CD4-positive, alpha-beta memory T cell (primary cell): ENCODE data around the gene PCBP3. TPM values are rescaled to one million over a fixed set of nuclear protein-coding genes. Genes with fewer than 3 reads are reported as not detected.
"Not testable (repeated sequence)": the region's sequence is repeated elsewhere in the genome, so short reads cannot be mapped to it uniquely, and the experiment has no call there.

Source experiments
- CTCF ChIA-PET: fragments of 350-600 bp; sonication (Branson Sonifier 250); formaldehyde crosslinking; loops from one replicate; lab custom pipeline; 2021; ENCODE audit warnings: inconsistent platforms; ENCODE audit not compliant: partially characterized antibody; lab: Charles Lee
- POLR2A ChIA-PET: fragments of 350-600 bp; sonication (Branson Sonifier 250); formaldehyde crosslinking; loops from one replicate; lab custom pipeline; 2021; ENCODE audit not compliant: partially characterized antibody; lab: Charles Lee
- DNase-seq, 5 donors: peaks; one replicate each; pipeline versions ENCODE4 v3.0.0 to v3.0.0-alpha.2; 2020 to 2022; ENCODE audit warnings: mixed read lengths in 1 of 5
- H3K27ac ChIP-seq: one replicate; pipeline ENCODE4 v1.7.0; 2013; ENCODE audit warnings: low read depth, low read length
- H3K27me3 ChIP-seq: 2 replicates; pipeline ENCODE4 v1.7.0; 2013; ENCODE audit warnings: mild to moderate bottlenecking, low read length, moderate library complexity; ENCODE audit not compliant: insufficient read depth
- H3K36me3 ChIP-seq: 2 replicates; pipeline ENCODE4 v1.7.0; 2013; ENCODE audit warnings: mild to moderate bottlenecking, low read length, moderate library complexity; ENCODE audit not compliant: insufficient read depth
- H3K4me1 ChIP-seq: 2 replicates; pipeline ENCODE4 v1.7.0; 2013; ENCODE audit warnings: mild to moderate bottlenecking, low read length, moderate library complexity; ENCODE audit not compliant: insufficient read depth
- H3K4me3 ChIP-seq, 2 donors: one replicate each; pipeline ENCODE4 v1.7.0; 2013; ENCODE audit warnings: low read length in 2 of 2, mild to moderate bottlenecking in 1 of 2
- H3K9me3 ChIP-seq, 2 donors: one replicate each; pipeline ENCODE4 v1.7.0; 2013; ENCODE audit warnings: low read length in 2 of 2, control low read depth in 1 of 2; ENCODE audit not compliant: control insufficient read depth in 1 of 2
- H3K27ac Mint-ChIP-seq, 7 donors: one replicate each; pipeline ENCODE4 v1.8.0; 2020 to 2021; ENCODE audit warnings: mixed read lengths in 7 of 7, mild to moderate bottlenecking in 6 of 7, inconsistent platforms in 3 of 7, moderate library complexity in 3 of 7
- H3K27me3 Mint-ChIP-seq, 2 donors: one replicate each; pipeline ENCODE4 v1.8.0; 2020 to 2021; ENCODE audit warnings: mixed read lengths in 2 of 2
- H3K36me3 Mint-ChIP-seq, 2 donors: one replicate each; pipeline ENCODE4 v1.8.0; 2020 to 2021; ENCODE audit warnings: mixed read lengths in 2 of 2, inconsistent platforms in 1 of 2, mild to moderate bottlenecking in 1 of 2
- H3K4me1 Mint-ChIP-seq, 4 donors: one replicate each; pipeline ENCODE4 v1.8.0; 2020 to 2021; ENCODE audit warnings: mixed read lengths in 4 of 4, mild to moderate bottlenecking in 1 of 4
- H3K4me3 Mint-ChIP-seq, 8 donors: one replicate each; pipeline ENCODE4 v1.8.0; 2020 to 2021; ENCODE audit warnings: mixed read lengths in 8 of 8, mild to moderate bottlenecking in 7 of 8, moderate library complexity in 6 of 8, inconsistent platforms in 3 of 8
- H3K9me3 Mint-ChIP-seq, 8 donors: one replicate each; pipeline ENCODE4 v1.8.0; 2020 to 2021; ENCODE audit warnings: mixed read lengths in 8 of 8, mild to moderate bottlenecking in 5 of 8, inconsistent platforms in 3 of 8, moderate library complexity in 1 of 8
- intact Hi-C: fragments of 100-400 bp; cut with micrococcal nuclease; formaldehyde crosslinking; loops from one replicate; pipeline ENCODE4 v1.15.1; 2023
- polyA plus RNA-seq, 2 donors: library from polyadenylated mRNA; unstranded; fragments of 300-500 nt; fragmentation: Illumina TruSeq; gene quantifications; one replicate each; pipeline ENCODE4 v1.2.3, GENCODE V29; 2021
- total RNA-seq, 2 experiments: library from RNA; stranded (reverse); gene quantifications; one replicate each; pipeline ENCODE4 v1.2.3, GENCODE V29; 2021

The PCBP3 gene
- total and polyA plus RNA-seq, 4 experiments from 2014 or later, result 0.36 to 1.6 (median 1.0) TPM

DNA sequence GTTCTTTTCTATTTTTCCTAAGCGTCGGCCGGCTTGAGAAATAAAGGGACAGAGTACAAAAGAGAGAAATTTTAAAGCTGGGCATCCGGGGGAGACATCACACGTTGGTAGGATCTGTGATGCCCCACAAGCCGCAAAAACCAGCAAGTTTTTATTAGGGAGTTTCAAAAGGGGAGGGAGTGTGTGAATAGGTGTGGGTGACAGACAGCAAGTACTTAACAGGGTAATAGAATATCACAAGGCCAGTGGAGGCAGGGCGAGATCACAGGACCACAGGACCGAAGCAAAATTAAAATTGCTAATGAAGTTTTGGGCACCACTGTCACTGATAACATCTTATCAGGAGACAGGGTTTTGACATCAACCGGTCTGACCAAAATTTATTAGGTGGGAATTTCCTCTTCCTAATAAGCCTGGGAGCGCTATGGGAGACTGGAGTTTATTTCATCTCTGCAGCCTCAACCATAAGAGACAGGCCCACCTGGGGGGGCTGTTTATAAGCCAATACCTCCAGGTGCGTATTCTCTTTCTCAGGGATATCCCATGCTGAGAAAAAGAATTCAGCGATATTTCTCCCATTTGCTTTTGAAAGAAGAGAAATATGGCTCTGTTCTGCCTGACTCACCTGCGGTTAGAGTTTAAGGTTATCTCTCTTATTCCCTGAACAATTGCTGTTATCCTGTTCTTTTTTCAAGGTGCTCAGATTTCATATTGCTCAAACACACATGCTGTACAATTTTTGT lies 332.3 kb downstream of the PCBP3 start:
- H3K9me3 ChIP-seq, H3K9me3 Mint-ChIP-seq, CTCF ChIA-PET, H3K36me3 ChIP-seq, H3K27ac ChIP-seq, DNase-seq, POLR2A ChIA-PET, H3K4me3 ChIP-seq, H3K36me3 Mint-ChIP-seq: not testable (repeated sequence)
- Mint-ChIP-seq H3K4me3 (peak overlapping the region in 6 of 8 donors; percentile 13 to 46 (median 32)), H3K27me3 (peaks cover 9 to 16% of the 10 kb centered on the region in 2 donors), H3K27ac (peak overlapping the region in 2 of 7 donors; percentile 46 to 61), H3K4me1 (peaks cover 3 to 30% (median 8%) of the 10 kb centered on the region in 4 donors)
- Histone ChIP-seq H3K4me1 (peaks cover 47% of the 10 kb centered on the region), H3K27me3 (peaks cover 33% of the 10 kb centered on the region)
- intact Hi-C loops, result loop anchor here (10.0 kb wide), 2 partner anchors 309 to 349 kb away; partner anchors contain the start of genes C21orf58, MCM3AP, PCNT and YBEY

DNA sequence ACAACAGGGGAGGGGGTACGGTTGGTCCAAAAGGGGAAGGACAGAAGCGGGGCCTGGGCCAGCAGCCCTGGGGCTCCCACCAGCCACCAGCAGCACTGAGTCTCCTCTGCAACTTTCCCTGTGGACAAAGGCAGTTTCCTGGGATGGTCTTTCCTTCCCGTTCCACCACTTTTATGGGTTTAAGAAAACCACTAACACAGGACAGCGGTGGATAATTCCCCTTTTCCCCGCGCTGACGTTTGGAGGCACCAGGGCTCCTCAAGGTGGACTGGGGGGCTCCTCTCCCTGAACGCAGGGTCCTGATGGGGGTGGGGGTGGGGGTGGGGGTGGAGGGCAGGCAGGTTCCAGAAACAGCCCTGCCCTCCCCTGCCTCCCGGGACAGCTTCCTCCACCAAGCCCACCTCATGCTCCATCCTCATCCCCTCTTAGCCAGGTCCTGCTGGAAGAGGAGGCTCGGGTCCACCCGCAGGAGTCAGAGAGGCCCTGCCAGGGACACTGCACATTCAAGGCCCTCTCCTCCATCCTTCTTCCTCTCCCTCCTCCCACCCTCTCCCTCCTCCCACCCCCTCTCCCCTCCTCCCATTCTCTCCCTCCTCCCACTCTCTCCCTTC lies 333.3 kb downstream of the PCBP3 start:
- CTCF ChIA-PET, result no interaction called here
- Histone ChIP-seq H3K4me3 (no peak overlapping the region), H3K27ac (no peak overlapping the region), H3K36me3 (no peaks in the 10 kb centered on the region), H3K4me1 (peaks cover 52% of the 10 kb centered on the region), H3K9me3 (no peaks in the 10 kb centered on the region), H3K27me3 (peaks cover 30% of the 10 kb centered on the region)
- H3K4me3 Mint-ChIP-seq, result no peak overlapping the region
- H3K36me3 Mint-ChIP-seq, result no peaks in the 10 kb centered on the region
- H3K27ac Mint-ChIP-seq, result no peak overlapping the region
- H3K4me1 Mint-ChIP-seq, result peaks cover 3 to 30% (median 8%) of the 10 kb centered on the region in 4 donors
- H3K27me3 Mint-ChIP-seq, result peaks cover 9 to 14% of the 10 kb centered on the region in 2 donors
- POLR2A ChIA-PET, result no interaction called here
- no peaks in the 10 kb centered on the region for H3K9me3 Mint-ChIP-seq
- no peak for DNase-seq
- intact Hi-C loops, result loop anchor here (10.0 kb wide), 2 partner anchors 308 to 348 kb away; partner anchors contain the start of genes C21orf58, MCM3AP, PCNT and YBEY

DNA sequence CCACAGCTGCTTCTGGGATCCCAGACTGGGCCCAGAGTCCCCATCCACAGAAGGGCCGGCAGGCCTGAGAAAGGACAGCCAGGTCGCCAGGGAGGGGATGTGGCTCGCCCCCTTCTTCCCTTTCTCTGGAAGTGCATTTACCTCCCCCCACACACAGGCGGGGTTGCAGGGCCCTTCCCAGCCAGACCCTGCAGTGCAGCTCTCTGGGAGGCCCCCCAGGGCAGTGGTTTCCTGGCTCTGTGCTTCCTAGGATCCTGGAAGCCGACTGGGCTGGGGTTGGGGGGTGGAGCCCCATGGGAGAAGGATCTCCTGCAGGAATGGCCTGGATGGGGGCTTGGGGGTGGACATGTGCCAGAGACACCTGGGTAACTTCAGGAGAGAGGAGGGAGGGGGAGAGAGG lies 333.9 kb downstream of the PCBP3 start:
- H3K4me1 Mint-ChIP-seq, result peaks cover 3 to 30% (median 8%) of the 10 kb centered on the region in 4 donors
- no peak overlapping the region for H3K27ac Mint-ChIP-seq
- H3K36me3 Mint-ChIP-seq, result no peaks in the 10 kb centered on the region
- H3K4me3 Mint-ChIP-seq, result no peak overlapping the region
- peaks cover 24% of the 10 kb centered on the region for H3K27me3 ChIP-seq
- H3K27ac ChIP-seq, result no peak overlapping the region
- peaks cover 53% of the 10 kb centered on the region for H3K4me1 ChIP-seq
- ChIA-PET POLR2A (no interaction called here), CTCF (no interaction called here)
- H3K4me3 ChIP-seq, result no peak overlapping the region
- intact Hi-C loops, result loop anchor here (10.0 kb wide), 2 partner anchors 307 to 347 kb away; partner anchors contain the start of genes C21orf58, MCM3AP, PCNT and YBEY
- no peaks in the 10 kb centered on the region for H3K36me3 ChIP-seq
- no peak for DNase-seq
- peaks cover 9 to 14% of the 10 kb centered on the region in 2 donors for H3K27me3 Mint-ChIP-seq
- H3K9me3 ChIP-seq, result no peaks in the 10 kb centered on the region
- no peaks in the 10 kb centered on the region for H3K9me3 Mint-ChIP-seq

DNA sequence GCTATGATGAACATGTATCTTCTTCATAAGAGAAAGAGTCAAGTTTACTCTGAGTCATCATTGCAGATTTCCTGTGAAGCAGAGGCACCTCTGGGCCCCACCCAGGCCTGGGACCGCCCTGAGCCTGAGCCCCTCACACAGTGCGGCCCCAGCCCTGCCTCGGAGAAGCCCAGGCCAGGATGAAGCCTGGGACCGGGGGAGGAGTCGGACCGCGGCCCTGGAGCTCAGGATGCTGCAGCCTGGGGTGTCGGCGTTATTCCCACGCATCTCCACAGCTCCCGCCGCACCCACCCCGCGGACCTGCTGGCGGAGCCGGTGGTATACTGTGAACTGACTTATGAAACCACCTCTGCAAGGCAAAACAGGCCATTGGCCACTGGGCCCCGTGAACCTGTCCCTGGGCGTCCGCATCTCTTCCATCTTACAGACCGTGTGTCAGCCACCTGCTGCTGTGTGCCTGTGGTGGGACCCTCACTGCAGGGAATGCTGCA lies 335.7 kb downstream of the PCBP3 start:
- H3K4me1 ChIP-seq, result peaks cover 39% of the 10 kb centered on the region
- H3K9me3 ChIP-seq, result no peaks in the 10 kb centered on the region
- peak overlapping the region in 1 of 7 donors; percentile 40 for H3K27ac Mint-ChIP-seq
- ChIA-PET POLR2A (no interaction called here), CTCF (no interaction called here)
- intact Hi-C loops, result loop anchor here (10.0 kb wide), 2 partner anchors 306 to 346 kb away; partner anchors contain the start of genes C21orf58, MCM3AP, PCNT and YBEY
- H3K27me3 Mint-ChIP-seq, result peaks cover 7 to 12% of the 10 kb centered on the region in 2 donors
- H3K36me3 Mint-ChIP-seq, result no peaks in the 10 kb centered on the region
- H3K36me3 ChIP-seq, result no peaks in the 10 kb centered on the region
- H3K9me3 Mint-ChIP-seq, result no peaks in the 10 kb centered on the region
- peaks cover 3 to 21% (median 7%) of the 10 kb centered on the region in 4 donors for H3K4me1 Mint-ChIP-seq
- H3K27ac ChIP-seq, result no peak overlapping the region
- H3K27me3 ChIP-seq, result peaks cover 11% of the 10 kb centered on the region
- no peak for DNase-seq
- H3K4me3 Mint-ChIP-seq, result no peak overlapping the region
- H3K4me3 ChIP-seq, result no peak overlapping the region

DNA sequence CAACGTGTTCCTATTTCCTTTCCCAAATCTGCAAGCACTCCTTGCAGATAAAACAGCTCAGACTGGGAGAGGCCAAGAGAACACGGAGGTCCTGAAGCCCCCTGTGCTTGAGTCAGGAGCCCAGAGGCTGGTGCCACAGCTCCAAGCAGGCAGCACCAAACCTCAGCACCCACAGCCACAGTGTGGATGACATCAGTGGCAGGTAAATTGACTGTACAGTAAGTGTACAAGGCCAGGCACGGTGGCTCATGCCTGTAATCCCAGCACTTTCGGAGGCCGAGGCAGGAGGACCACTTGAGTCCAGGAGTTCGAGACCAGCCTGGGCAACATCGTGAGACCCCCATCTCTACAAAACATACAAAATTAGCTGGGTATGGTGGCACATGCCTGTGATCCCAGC lies 336.1 kb downstream of the PCBP3 start:
- CTCF ChIA-PET, result no interaction called here
- Histone ChIP-seq H3K4me3 (no peak overlapping the region), H3K36me3 (no peaks in the 10 kb centered on the region), H3K9me3 (no peaks in the 10 kb centered on the region), H3K4me1 (peaks cover 34% of the 10 kb centered on the region), H3K27ac (no peak overlapping the region), H3K27me3 (peaks cover 6% of the 10 kb centered on the region)
- H3K27me3 Mint-ChIP-seq, result peaks cover 6 to 12% of the 10 kb centered on the region in 2 donors
- H3K9me3 Mint-ChIP-seq, result no peaks in the 10 kb centered on the region
- H3K36me3 Mint-ChIP-seq, result no peaks in the 10 kb centered on the region
- intact Hi-C loops, result loop anchor here (10.0 kb wide), 2 partner anchors 305 to 345 kb away; partner anchors contain the start of genes C21orf58, MCM3AP, PCNT and YBEY
- peak overlapping the region in 3 of 8 donors; percentile 20 to 55 (median 35) for H3K4me3 Mint-ChIP-seq
- POLR2A ChIA-PET, result no interaction called here
- H3K4me1 Mint-ChIP-seq, result peaks cover 6 to 17% (median 8%) of the 10 kb centered on the region in 4 donors
- H3K27ac Mint-ChIP-seq, result peak overlapping the region in 1 of 7 donors; percentile 40
- DNase-seq, result no peak

DNA sequence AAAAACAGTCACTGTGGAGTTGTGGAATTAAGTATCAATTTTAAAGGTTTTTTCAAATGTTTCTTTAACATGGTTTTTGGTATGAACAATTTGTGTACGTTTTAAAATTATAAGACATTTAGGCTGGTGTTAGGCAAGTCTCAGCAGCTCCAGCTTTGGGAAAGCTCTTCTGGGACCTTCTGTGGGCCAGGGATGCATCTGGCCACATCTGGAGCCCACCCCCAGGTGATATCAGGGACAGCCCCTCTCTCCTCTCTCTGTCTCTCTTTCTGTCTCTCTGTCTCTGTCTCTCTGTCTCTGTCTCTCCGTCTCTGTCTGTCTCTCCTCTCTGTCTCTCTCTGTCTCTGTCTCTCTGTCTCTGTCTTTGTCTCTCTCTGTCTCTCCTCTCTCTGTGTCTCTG lies 336.7 kb downstream of the PCBP3 start:
- peak overlapping the region in 1 of 2 donors; percentile 1 for H3K4me3 ChIP-seq
- H3K4me3 Mint-ChIP-seq, result no peak overlapping the region
- H3K36me3 ChIP-seq, result no peaks in the 10 kb centered on the region
- H3K4me1 Mint-ChIP-seq, result peaks cover 5 to 16% (median 10%) of the 10 kb centered on the region in 4 donors
- H3K36me3 Mint-ChIP-seq, result no peaks in the 10 kb centered on the region
- H3K27ac Mint-ChIP-seq, result no peak overlapping the region
- H3K9me3 ChIP-seq, result no peaks in the 10 kb centered on the region
- no peak for DNase-seq
- no peaks in the 10 kb centered on the region for H3K27me3 ChIP-seq
- no peak overlapping the region for H3K27ac ChIP-seq
- POLR2A ChIA-PET, result no interaction called here
- peaks cover 28% of the 10 kb centered on the region for H3K4me1 ChIP-seq
- no peaks in the 10 kb centered on the region for H3K9me3 Mint-ChIP-seq
- CTCF ChIA-PET, result no interaction called here
- intact Hi-C loops, result no loop called here
- peaks cover 5 to 11% of the 10 kb centered on the region in 2 donors for H3K27me3 Mint-ChIP-seq

DNA sequence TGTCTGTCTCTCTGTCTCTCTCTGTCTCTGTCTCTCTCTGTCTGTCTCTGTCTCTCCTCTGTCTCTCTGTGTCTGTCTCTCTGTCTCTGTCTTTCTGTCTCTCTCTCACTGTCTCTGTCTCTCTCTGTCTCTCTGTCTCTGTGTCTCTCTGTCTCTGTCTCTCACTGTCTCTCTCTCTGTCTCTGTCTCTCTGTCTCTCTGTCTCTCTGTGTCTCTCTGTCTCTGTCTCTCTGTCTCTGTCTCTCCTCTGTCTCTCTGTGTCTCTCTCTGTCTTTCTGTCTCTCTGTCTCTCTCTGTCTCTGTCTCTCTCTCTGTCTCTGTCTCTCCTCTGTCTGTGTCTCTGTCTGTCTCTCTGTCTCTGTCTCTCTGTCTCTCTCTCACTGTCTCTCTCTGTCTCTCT lies 337.2 kb downstream of the PCBP3 start:
- Histone ChIP-seq H3K9me3 (no peaks in the 10 kb centered on the region), H3K4me3 (peak overlapping the region; percentile 1 to 43), H3K36me3 (no peaks in the 10 kb centered on the region), H3K4me1 (peaks cover 26% of the 10 kb centered on the region), H3K27me3 (no peaks in the 10 kb centered on the region), H3K27ac (no peak overlapping the region)
- H3K36me3 Mint-ChIP-seq, result no peaks in the 10 kb centered on the region
- peaks cover 4 to 7% of the 10 kb centered on the region in 2 donors for H3K27me3 Mint-ChIP-seq
- intact Hi-C loops, result no loop called here
- no peak overlapping the region for H3K27ac Mint-ChIP-seq
- ChIA-PET POLR2A (no interaction called here), CTCF (interaction anchor here (1.9 kb wide), 1 partner anchor 11 kb away, joined by 5 read pairs; no protein-coding TSS in a partner anchor)
- H3K9me3 Mint-ChIP-seq, result no peaks in the 10 kb centered on the region
- H3K4me1 Mint-ChIP-seq, result peaks cover under 1 to 12% (median 8%) of the 10 kb centered on the region in 4 donors
- no peak overlapping the region for H3K4me3 Mint-ChIP-seq
- no peak for DNase-seq
